HepG2 (cell line): Measurements from ENCODE around the gene DDX39B. TPM values are rescaled to one million over a fixed set of nuclear protein-coding genes. Genes with fewer than 3 reads are reported as not detected.
A peak's percentile ranks its signal among the peaks of the same experiment; 100 is the strongest.

Experiments
- ASH2L ChIP-seq: fragments of 300-600, 200-600 bp; sonication (generic); IDR thresholded peaks from 2 replicates; pipeline ENCODE4 v1.7.0; 2017; ENCODE audit warnings: low read depth, mild to moderate bottlenecking, moderate library complexity, mixed read lengths, low read length; ENCODE audit not compliant: insufficient read length
- DMTF1 ChIP-seq: sonication (generic); formaldehyde crosslinking; IDR thresholded peaks from 2 replicates; pipeline ENCODE4 v1.4.0; 2020; ENCODE audit warnings: mild to moderate bottlenecking, missing genetic modification reagents
- ETV5 ChIP-seq: IDR thresholded peaks from 2 replicates; pipeline ENCODE4 v1.6.1; 2018; ENCODE audit warnings: missing biosample characterization, missing genetic modification reagents, inconsistent platforms, borderline replicate concordance
- HOXA7 ChIP-seq: sonication (generic); formaldehyde crosslinking; IDR thresholded peaks from 2 replicates; pipeline ENCODE4 v1.8.1; 2022; ENCODE audit warnings: mild to moderate bottlenecking, missing genetic modification reagents, moderate library complexity
- KLF13 ChIP-seq: sonication (generic); formaldehyde crosslinking; IDR thresholded peaks from 2 replicates; pipeline ENCODE4 v1.4.0; 2020; ENCODE audit warnings: mild to moderate bottlenecking, missing genetic modification reagents
- MATR3 ChIP-seq: sonication (generic); formaldehyde crosslinking; IDR thresholded peaks from 2 replicates; pipeline ENCODE4 v1.4.0; 2020; ENCODE audit warnings: missing genetic modification reagents
- MED8 ChIP-seq: sonication (generic); formaldehyde crosslinking; IDR thresholded peaks from 2 replicates; pipeline ENCODE4 v1.8.1; 2023; ENCODE audit warnings: mild to moderate bottlenecking, missing genetic modification reagents; ENCODE audit not compliant: insufficient replicate concordance
- MXD4 ChIP-seq: IDR thresholded peaks from 2 replicates; pipeline ENCODE4 v1.6.1; 2016; ENCODE audit warnings: mild to moderate bottlenecking, missing biosample characterization, missing genetic modification reagents
- NR1H2 ChIP-seq: sonication (generic); formaldehyde crosslinking; IDR thresholded peaks from 2 replicates; pipeline ENCODE4 v1.8.1; 2022; ENCODE audit warnings: low read depth, missing genetic modification reagents, borderline replicate concordance
- PHF20 ChIP-seq: sonication (generic); formaldehyde crosslinking; IDR thresholded peaks from 2 replicates; pipeline ENCODE4 v1.5.0; 2020; ENCODE audit warnings: mild to moderate bottlenecking, missing genetic modification reagents
- RARG ChIP-seq: sonication (generic); formaldehyde crosslinking; IDR thresholded peaks from 2 replicates; pipeline ENCODE4 v1.4.0; 2020; ENCODE audit warnings: low read depth, mild to moderate bottlenecking, missing genetic modification reagents
- TERF1 ChIP-seq: sonication (generic); formaldehyde crosslinking; IDR thresholded peaks from 2 replicates; pipeline ENCODE4 v1.8.0; 2022; ENCODE audit warnings: mild to moderate bottlenecking, missing genetic modification reagents, moderate library complexity
- ZBTB49 ChIP-seq: sonication (generic); formaldehyde crosslinking; IDR thresholded peaks from 2 replicates; pipeline ENCODE4 v1.4.0; 2020; ENCODE audit warnings: missing genetic modification reagents, borderline replicate concordance
- ZFP36 ChIP-seq: fragments of 150-350 bp; IDR thresholded peaks from 2 replicates; pipeline ENCODE4 v1.6.1; 2018; ENCODE audit warnings: borderline replicate concordance, low read length, low read depth; ENCODE audit not compliant: partially characterized antibody
- ZNF234 ChIP-seq: sonication (generic); formaldehyde crosslinking; conservative IDR thresholded peaks from 2 replicates; pipeline ENCODE4 v1.5.1; 2020; ENCODE audit warnings: mild to moderate bottlenecking, missing genetic modification reagents
- ZNF260 ChIP-seq: sonication (generic); formaldehyde crosslinking; IDR thresholded peaks from 2 replicates; pipeline ENCODE4 v1.4.0; 2020; ENCODE audit warnings: missing genetic modification reagents, low read depth, mild to moderate bottlenecking, borderline replicate concordance
- ZNF547 ChIP-seq: sonication (generic); formaldehyde crosslinking; IDR thresholded peaks from 2 replicates; pipeline ENCODE4 v1.5.1; 2020; ENCODE audit warnings: mild to moderate bottlenecking, missing genetic modification reagents
- ZNF557 ChIP-seq: sonication (generic); formaldehyde crosslinking; IDR thresholded peaks from 2 replicates; pipeline ENCODE4 v1.4.0; 2020; ENCODE audit warnings: missing genetic modification reagents
- ZNF569 ChIP-seq: sonication (generic); formaldehyde crosslinking; IDR thresholded peaks from 2 replicates; pipeline ENCODE4 v1.5.0; 2020; ENCODE audit warnings: mild to moderate bottlenecking, missing genetic modification reagents, moderate library complexity, borderline replicate concordance
- ZNF614 ChIP-seq: IDR thresholded peaks from 2 replicates; pipeline ENCODE4 v1.6.1; 2018; ENCODE audit warnings: missing biosample characterization, missing genetic modification reagents, inconsistent platforms, borderline replicate concordance
- ZSCAN29 ChIP-seq: sonication (generic); formaldehyde crosslinking; conservative IDR thresholded peaks from 2 replicates; pipeline ENCODE4 v1.4.0; 2020; ENCODE audit warnings: mild to moderate bottlenecking, missing genetic modification reagents
- polyA plus RNA-seq, 8 experiments: library from polyadenylated mRNA; depleted of rRNA in 3 of 8; stranded (reverse) in 7 of 8; unstranded in 1 of 8; fragments of >200 nt; fragmentation: Illumina TruSeq in 4 of 8; extraction: Trizol in 4 of 8; gene quantifications; 2 replicates each; pipeline versions ENCODE4 v1.2.1 to v1.2.3, GENCODE V29; 2011 to 2016; ENCODE audit warnings: low read depth in 4 of 8, missing spikeins in 1 of 8, mixed read lengths in 1 of 8; ENCODE audit not compliant: insufficient read depth in 1 of 8
- total RNA-seq, 5 experiments: library from RNA; depleted of rRNA; stranded (reverse); fragments of >200 nt; fragmentation: Illumina TruSeq; extraction: Trizol; gene quantifications; 2 replicates each; pipeline ENCODE4 v1.2.3, GENCODE V29; 2016; ENCODE audit warnings: low read depth in 1 of 5

Gene DDX39B
- total and polyA plus RNA-seq, 2 of the 13 experiments (the other 11 are each of a cell fraction or from before 2014, with no cell fraction given): 570 to 678 TPM

- TF ChIP-seq ZNF260 (CRISPR knock-in tag): no peak
- TF ChIP-seq ASH2L: peak; percentile 93
- peak; percentile 89 for TF ChIP-seq PHF20 (CRISPR knock-in tag)
- TF ChIP-seq ZSCAN29: peak; percentile 53
- TF ChIP-seq ZBTB49 (CRISPR knock-in tag): no peak; the same call in 1 of the 2 replicates
- TF ChIP-seq KLF13 (CRISPR knock-in tag): peak; percentile 86
- TF ChIP-seq MXD4 (CRISPR knock-in tag): peak; percentile 63; the same call in 1 of the 2 replicates
- TF ChIP-seq MED8 (CRISPR knock-in tag): peak; percentile 93
- peak; percentile 96 for TF ChIP-seq ZNF547
- TF ChIP-seq DMTF1: no peak
- TF ChIP-seq HOXA7 (CRISPR knock-in tag): no peak
- no peak for TF ChIP-seq ZFP36
- TF ChIP-seq TERF1 (CRISPR knock-in tag): no peak
- peak; percentile 94 for TF ChIP-seq ETV5 (CRISPR knock-in tag)
- TF ChIP-seq MATR3: no peak
- peak; percentile 93 for TF ChIP-seq ZNF557 (CRISPR knock-in tag)
- TF ChIP-seq ZNF614 (CRISPR knock-in tag): peak; percentile 75
- peak; percentile 89 for TF ChIP-seq RARG (CRISPR knock-in tag)
- no peak for TF ChIP-seq NR1H2 (CRISPR knock-in tag)
- TF ChIP-seq ZNF569: no peak
- 0 out of 2 replicates have a peak, but pooled peaks have one; percentile 65 for TF ChIP-seq ZNF234 (CRISPR knock-in tag)
These were observed at the start of gene DDX39B (continued) for GRCh38 chr6:31541658-31542521.
